K562 (cell line): ENCODE data around the gene HOGA1. TPM values are rescaled to one million over a fixed set of nuclear protein-coding genes. Genes with fewer than 3 reads are reported as not detected.

ENCODE experiments used
- ATAC-seq: fragments of 200-7000 bp; cut with Tn5 transposase; 3 replicates; pipeline ENCODE4 v1.9.1; 2020; ENCODE audit warnings: moderate library complexity
- BruUV-seq: library from RNA; stranded (reverse); fragments of 400-500 nt; replicated peaks from 2 replicates; lab custom pipeline; 2021; lab: Mats Ljungman, UMichigan
- CTCF ChIA-PET: fragments of 300-600 bp; formaldehyde crosslinking; extraction: SDS; loops from one replicate; lab custom pipeline; 2021; ENCODE audit warnings: low intra/inter-chr PET ratio; lab: Yijun Ruan, JAX
- POLR2A ChIA-PET: fragments of 300-600, 350-650 bp; sonication (Branson Sonifier 250); formaldehyde crosslinking; extraction: SDS; loops from one replicate; lab custom pipeline; 2021; ENCODE audit warnings: antibody characterized with exemption, inconsistent platforms; lab: Yijun Ruan, JAX
- DNase-seq, 4 experiments: peaks; one replicate each; pipeline versions ENCODE4 v3.0.0 to v3.0.0-alpha.2; 2011 to 2018; ENCODE audit warnings: low spot score in 3 of 4, mixed read lengths in 3 of 4; ENCODE audit errors: extremely low read depth in 1 of 4
- FAIRE-seq: peaks from 2 replicates; lab custom pipeline; 2011; peaks lifted over from hg19 to GRCh38; lab: Jason Lieb, UNC
- H2AFZ ChIP-seq: 2 replicates; pipeline ENCODE4 v1.6.0; 2011; ENCODE audit warnings: low read depth, low read length, control low read depth, inconsistent platforms
- H3K27ac ChIP-seq: fragments of 200-600 bp; 3 replicates; pipeline ENCODE4 v1.8.0; 2011; ENCODE audit warnings: low read depth, mild to moderate bottlenecking, control low read depth, inconsistent platforms, low read length, moderate library complexity, mixed read lengths; ENCODE audit errors: extremely low read depth
- H3K27me3 ChIP-seq, 2 experiments: fragments of 300-600 bp in 1 of 2; 2 replicates in 1 of 2; 3 replicates in 1 of 2; pipeline versions ENCODE4 v1.6.0 to v1.8.0; 2011; ENCODE audit warnings: inconsistent platforms in 2 of 2, low read length in 2 of 2, mild to moderate bottlenecking in 1 of 2, mixed read lengths in 1 of 2, moderate library complexity in 1 of 2; ENCODE audit not compliant: control insufficient read depth in 2 of 2, insufficient read depth in 2 of 2
- H3K36me3 ChIP-seq: fragments of 300-600 bp; 3 replicates; pipeline ENCODE4 v1.8.0; 2011; ENCODE audit warnings: mild to moderate bottlenecking, low read length, inconsistent platforms; ENCODE audit not compliant: control insufficient read depth, insufficient read depth
- H3K4me1 ChIP-seq, 2 experiments: fragments of 200-600 bp in 1 of 2; replicated peaks in 1 of 2; 2 replicates in 1 of 2; 3 replicates in 1 of 2; pipeline versions ENCODE4 v1.5.1 to v1.8.0; 2011; ENCODE audit warnings: inconsistent platforms in 2 of 2, low read length in 2 of 2, mild to moderate bottlenecking in 1 of 2, mixed read lengths in 1 of 2, moderate library complexity in 1 of 2; ENCODE audit not compliant: control insufficient read depth in 2 of 2, insufficient read depth in 2 of 2
- H3K4me2 ChIP-seq: 2 replicates; pipeline ENCODE4 v1.6.1; 2011; ENCODE audit warnings: low read length, control low read depth, inconsistent platforms, mixed read lengths; ENCODE audit not compliant: insufficient read depth
- H3K4me3 ChIP-seq: fragments of 200-600 bp; sonication (generic), shearing (Covaris generic); 2 replicates; pipeline ENCODE4 v1.5.1; 2016; ENCODE audit warnings: control low read depth, inconsistent platforms
- H3K79me2 ChIP-seq: fragments of 200-600 bp; 3 replicates; pipeline ENCODE4 v1.8.0; 2011; ENCODE audit warnings: low read length, inconsistent platforms; ENCODE audit not compliant: control insufficient read depth, insufficient read depth
- H3K9ac ChIP-seq, 2 experiments: 2 replicates each; pipeline versions ENCODE4 v1.6.0 to v1.6.1; 2011; ENCODE audit warnings: low read depth in 2 of 2, low read length in 2 of 2, control low read depth in 1 of 2, inconsistent platforms in 1 of 2, mild to moderate bottlenecking in 1 of 2, mixed read lengths in 1 of 2; ENCODE audit not compliant: insufficient read depth in 1 of 2
- H3K9me1 ChIP-seq: one replicate; pipeline ENCODE4 v1.6.0; 2011; ENCODE audit warnings: inconsistent platforms, mild to moderate bottlenecking, low read length, moderate library complexity; ENCODE audit not compliant: control insufficient read depth, insufficient read depth
- H3K9me3 ChIP-seq: replicated peaks from 2 replicates; pipeline ENCODE4 v1.5.1; 2011; ENCODE audit warnings: low read depth, low read length, inconsistent platforms; ENCODE audit not compliant: control insufficient read depth, insufficient read depth
- H4K20me1 ChIP-seq: replicated peaks from 2 replicates; pipeline ENCODE4 v1.6.1; 2011; ENCODE audit warnings: low read length, inconsistent platforms, mixed read lengths; ENCODE audit not compliant: control insufficient read depth, insufficient read depth
- ERF ChIP-seq: fragments of 450-650 bp; formaldehyde crosslinking; IDR thresholded peaks from 2 replicates; pipeline ENCODE4 v1.4.0; 2020; ENCODE audit warnings: mild to moderate bottlenecking, mixed read lengths
- MAFK ChIP-seq: IDR thresholded peaks from 2 replicates; pipeline ENCODE4 v1.6.1; 2011; ENCODE audit warnings: low read length, improper control_type of control experiment
- MTF1 ChIP-seq: fragments of 250-450 bp; sonication (Bioruptor Pico); IDR thresholded peaks from 2 replicates; pipeline ENCODE4 v1.9.0; 2021; ENCODE audit warnings: moderate library complexity, mild to moderate bottlenecking, inconsistent platforms, borderline replicate concordance
- PPARD ChIP-seq: fragments of 250-450 bp; sonication (Bioruptor Pico); IDR thresholded peaks from 2 replicates; pipeline ENCODE4 v1.8.0; 2022; ENCODE audit warnings: inconsistent platforms, mild to moderate bottlenecking, moderate library complexity
- SREBF1 ChIP-seq: fragments of 150-350 bp; IDR thresholded peaks from 2 replicates; pipeline ENCODE4 v1.6.1; 2014; ENCODE audit warnings: antibody characterized with exemption, low read depth, low read length, borderline replicate concordance
- SRSF7 ChIP-seq: fragments of 200-400 bp; formaldehyde crosslinking; optimal IDR thresholded peaks from 2 replicates; pipeline ENCODE3; 2017; ENCODE audit warnings: mild to moderate bottlenecking, low read depth, low read length
- ZNF133 ChIP-seq: fragments of 250-450 bp; sonication (Bioruptor Pico); IDR thresholded peaks from 2 replicates; pipeline ENCODE4 v1.4.0; 2020; ENCODE audit warnings: mild to moderate bottlenecking
- ZNF232 ChIP-seq: sonication (generic); formaldehyde crosslinking; IDR thresholded peaks from 2 replicates; pipeline ENCODE4 v1.8.0; 2022; ENCODE audit warnings: mild to moderate bottlenecking, missing genetic modification reagents
- ZNF561 ChIP-seq: fragments of 450-650 bp; formaldehyde crosslinking; conservative IDR thresholded peaks from 2 replicates; pipeline ENCODE4 v1.4.0; 2020; ENCODE audit warnings: mild to moderate bottlenecking, moderate library complexity
- ZSCAN29 ChIP-seq: fragments of 450-650 bp; IDR thresholded peaks from 2 replicates; pipeline ENCODE4 v1.6.1; 2017
- in situ Hi-C: fragments of 300-500 bp; cut with MboI; formaldehyde crosslinking; loops from 4 replicates; pipeline ENCODE4 v1.15.0; 2018; ENCODE audit warnings: inconsistent platforms, mixed read lengths
- intact Hi-C: fragments of 100-400 bp; cut with micrococcal nuclease; formaldehyde crosslinking; loops from 2 replicates; pipeline ENCODE4 v1.14.2; 2022
- polyA plus RNA-seq, 8 experiments: library from polyadenylated mRNA; depleted of rRNA in 4 of 8; stranded (reverse) in 5 of 8; unstranded in 3 of 8; fragments of >200 nt; fragmentation: Nextera tagmentation in 2 of 8; fragmentation: Illumina TruSeq in 1 of 8; extraction: Ambion mirVana in 2 of 8; extraction: Trizol in 1 of 8; gene quantifications; 2 replicates each; pipeline versions ENCODE4 v1.2.1 to v1.2.3, GENCODE V29; 2011 to 2014; ENCODE audit warnings: inconsistent platforms in 1 of 8, missing spikeins in 1 of 8
- total RNA-seq, 7 experiments: library from RNA; depleted of rRNA in 6 of 7; stranded (reverse); fragments of >200 nt in 6 of 7; fragmentation: Illumina TruSeq in 2 of 7; extraction: Trizol in 2 of 7; gene quantifications; 2 replicates each; pipeline versions ENCODE4 v1.2.1 to v1.2.3, GENCODE V29; 2011 to 2021; ENCODE audit warnings: low replicate concordance in 1 of 7

HOGA1 gene
- total and polyA plus RNA-seq, 9 of the 15 experiments (the other 6 are each of a cell fraction or from before 2014, with no cell fraction given): not detected

GRCh38 chr10:97631098-97631497 lies 46.9 kb downstream of the HOGA1 start:
- H3K9me3 ChIP-seq: no peaks in the 10 kb centered on the region
- H3K9ac ChIP-seq: no peak overlapping the region
- no peak for TF ChIP-seq SREBF1
- TF ChIP-seq SRSF7: no peak
- TF ChIP-seq ZSCAN29: no peak
- no peak for TF ChIP-seq ERF (CRISPR knock-in tag)
- no peak for TF ChIP-seq ZNF133 (CRISPR knock-in tag)
- no peak for TF ChIP-seq MAFK
- no peak for TF ChIP-seq ZNF232
- no peak for TF ChIP-seq MTF1 (CRISPR knock-in tag)
- TF ChIP-seq PPARD: no peak
- no peak for TF ChIP-seq ZNF561 (CRISPR knock-in tag)
- BruUV-seq: no TSS peak
- H3K4me1 ChIP-seq: peaks cover 12 to 21% of the 10 kb centered on the region in 2 experiments; a peak in 4 of 5 replicates
- H4K20me1 ChIP-seq: no peaks in the 10 kb centered on the region
- no peaks in the 10 kb centered on the region for H3K27me3 ChIP-seq
- peaks cover 27% of the 10 kb centered on the region for H3K79me2 ChIP-seq
- ChIA-PET CTCF (no interaction called here), POLR2A (no interaction called here)
- DNase-seq: no peak
- no peak overlapping the region for H3K27ac ChIP-seq
- intact Hi-C loops: no loop called here
- H2AFZ ChIP-seq: no peak overlapping the region
- no peak for ATAC-seq
- H3K4me3 ChIP-seq: no peak overlapping the region
- no peak for FAIRE-seq
- H3K9me1 ChIP-seq: no peaks in the 10 kb centered on the region
- H3K4me2 ChIP-seq: no peak overlapping the region
- peaks cover 5% of the 10 kb centered on the region; the same call in 1 of the 3 replicates for H3K36me3 ChIP-seq
- in situ Hi-C loops: no loop called here
